HEK293 (cell line): ENCODE data around the gene FUCA1.

Source experiments
- SALL2 ChIP-seq: fragments of 450-650 bp; formaldehyde crosslinking; IDR thresholded peaks from 2 replicates; pipeline ENCODE4 v1.5.0; 2017; ENCODE audit warnings: missing biosample characterization, mild to moderate bottlenecking, missing genetic modification characterization, borderline replicate concordance
- SCRT1 ChIP-seq: fragments of 450-650 bp; formaldehyde crosslinking; IDR thresholded peaks from 2 replicates; pipeline ENCODE4 v1.5.1; 2016; ENCODE audit warnings: missing biosample characterization, missing genetic modification characterization, borderline replicate concordance
- SP2 ChIP-seq: fragments of 450-650 bp; formaldehyde crosslinking; IDR thresholded peaks from 2 replicates; pipeline ENCODE4 v1.5.1; 2016; ENCODE audit warnings: missing biosample characterization, missing genetic modification characterization
- ZNF324 ChIP-seq: fragments of 450-650 bp; formaldehyde crosslinking; IDR thresholded peaks from 2 replicates; pipeline ENCODE4 v1.5.1; 2016; ENCODE audit warnings: missing biosample characterization, missing genetic modification characterization
- TF ChIP-seq, protein P1 (sequence below): fragments of 450-650 bp; formaldehyde crosslinking; IDR thresholded peaks from 2 replicates; pipeline ENCODE4 v1.5.1; 2016; ENCODE audit warnings: missing biosample characterization, missing genetic modification characterization
- TF ChIP-seq, protein P2 (sequence below): fragments of 450-650 bp; formaldehyde crosslinking; IDR thresholded peaks from 2 replicates; pipeline ENCODE4 v1.5.1; 2016; ENCODE audit warnings: missing biosample characterization, missing genetic modification characterization, low read depth

DNA sequence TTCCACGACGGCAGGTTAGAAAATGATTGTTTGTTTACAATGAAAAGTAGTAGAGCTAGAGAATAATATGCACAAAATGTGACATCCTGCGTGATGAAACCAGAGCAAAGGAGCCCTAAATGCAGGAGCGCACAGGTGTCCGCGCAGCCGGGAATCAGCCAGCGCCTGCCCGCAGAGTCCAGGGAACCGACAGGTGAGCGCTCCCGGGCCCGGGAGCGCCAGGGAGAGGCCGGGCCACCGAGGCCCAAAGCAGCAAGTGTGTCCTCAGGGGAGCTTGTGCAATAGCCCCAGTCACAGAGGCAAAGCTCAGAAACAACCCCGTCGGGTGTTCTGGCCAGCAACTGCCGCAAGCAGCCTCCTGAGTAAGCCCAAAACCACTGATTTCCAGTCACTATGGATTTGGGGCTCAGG, 66.7 kb downstream of the FUCA1 start:
- TF ChIP-seq, protein P1, sequence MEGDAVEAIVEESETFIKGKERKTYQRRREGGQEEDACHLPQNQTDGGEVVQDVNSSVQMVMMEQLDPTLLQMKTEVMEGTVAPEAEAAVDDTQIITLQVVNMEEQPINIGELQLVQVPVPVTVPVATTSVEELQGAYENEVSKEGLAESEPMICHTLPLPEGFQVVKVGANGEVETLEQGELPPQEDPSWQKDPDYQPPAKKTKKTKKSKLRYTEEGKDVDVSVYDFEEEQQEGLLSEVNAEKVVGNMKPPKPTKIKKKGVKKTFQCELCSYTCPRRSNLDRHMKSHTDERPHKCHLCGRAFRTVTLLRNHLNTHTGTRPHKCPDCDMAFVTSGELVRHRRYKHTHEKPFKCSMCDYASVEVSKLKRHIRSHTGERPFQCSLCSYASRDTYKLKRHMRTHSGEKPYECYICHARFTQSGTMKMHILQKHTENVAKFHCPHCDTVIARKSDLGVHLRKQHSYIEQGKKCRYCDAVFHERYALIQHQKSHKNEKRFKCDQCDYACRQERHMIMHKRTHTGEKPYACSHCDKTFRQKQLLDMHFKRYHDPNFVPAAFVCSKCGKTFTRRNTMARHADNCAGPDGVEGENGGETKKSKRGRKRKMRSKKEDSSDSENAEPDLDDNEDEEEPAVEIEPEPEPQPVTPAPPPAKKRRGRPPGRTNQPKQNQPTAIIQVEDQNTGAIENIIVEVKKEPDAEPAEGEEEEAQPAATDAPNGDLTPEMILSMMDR (tag by site-specific recombination), result no peak
- TF ChIP-seq SP2 (tag by site-specific recombination), result no peak
- 0 out of 2 replicates have a peak, but pooled peaks have one; percentile 34 for TF ChIP-seq SCRT1
- TF ChIP-seq ZNF324, result no peak
- TF ChIP-seq, protein P2, sequence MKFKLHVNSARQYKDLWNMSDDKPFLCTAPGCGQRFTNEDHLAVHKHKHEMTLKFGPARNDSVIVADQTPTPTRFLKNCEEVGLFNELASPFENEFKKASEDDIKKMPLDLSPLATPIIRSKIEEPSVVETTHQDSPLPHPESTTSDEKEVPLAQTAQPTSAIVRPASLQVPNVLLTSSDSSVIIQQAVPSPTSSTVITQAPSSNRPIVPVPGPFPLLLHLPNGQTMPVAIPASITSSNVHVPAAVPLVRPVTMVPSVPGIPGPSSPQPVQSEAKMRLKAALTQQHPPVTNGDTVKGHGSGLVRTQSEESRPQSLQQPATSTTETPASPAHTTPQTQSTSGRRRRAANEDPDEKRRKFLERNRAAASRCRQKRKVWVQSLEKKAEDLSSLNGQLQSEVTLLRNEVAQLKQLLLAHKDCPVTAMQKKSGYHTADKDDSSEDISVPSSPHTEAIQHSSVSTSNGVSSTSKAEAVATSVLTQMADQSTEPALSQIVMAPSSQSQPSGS, result no peak
- TF ChIP-seq SALL2, result no peak
